GM12878 (cell line): Measurements from ENCODE around the gene AMN1. TPM values are rescaled to one million over a fixed set of nuclear protein-coding genes. Genes with fewer than 3 reads are reported as not detected.

Experiments used
- ATAC-seq: fragments of 200-7000 bp; cut with Tn5 transposase; 3 replicates; pipeline ENCODE4 v1.9.1; 2020; ENCODE audit warnings: mild to moderate bottlenecking, moderate library complexity
- BruUV-seq: library from RNA; stranded (reverse); fragments of 400-500 nt; replicated peaks from 2 replicates; lab custom pipeline; 2021; lab: Mats Ljungman, UMichigan
- CTCF ChIA-PET: fragments of 300-600 bp; sonication (Branson Sonifier 250); formaldehyde crosslinking; extraction: SDS; loops from one replicate; lab custom pipeline; 2021; ENCODE audit warnings: inconsistent platforms; lab: Yijun Ruan, JAX
- POLR2A ChIA-PET: fragments of 350-600 bp; formaldehyde crosslinking; extraction: SDS; loops from one replicate; lab custom pipeline; 2021; ENCODE audit warnings: inconsistent platforms; lab: Charles Lee
- RAD21 ChIA-PET: fragments of 300-600 bp; sonication (Branson Sonifier 250); formaldehyde crosslinking; loops from one replicate; lab custom pipeline; 2023; ENCODE audit warnings: antibody characterized with exemption; ENCODE audit not compliant: unreplicated experiment; lab: Charles Lee
- SMC1A ChIA-PET: fragments of 300-600 bp; sonication (Branson Sonifier 250); formaldehyde crosslinking; loops from one replicate; lab custom pipeline; 2023; ENCODE audit not compliant: unreplicated experiment, uncharacterized antibody; lab: Charles Lee
- DNase-seq: peaks from one replicate; pipeline ENCODE4 v3.0.0-alpha.2; 2011; ENCODE audit warnings: low read depth, low spot score
- FAIRE-seq: peaks from 3 replicates; lab custom pipeline; 2011; peaks lifted over from hg19 to GRCh38; lab: Jason Lieb, UNC
- H2AFZ ChIP-seq: 2 replicates; pipeline ENCODE4 v1.6.0; 2011; ENCODE audit warnings: low read depth, low read length, control low read depth; ENCODE audit not compliant: control insufficient read depth
- H3K27ac ChIP-seq: 2 replicates; pipeline ENCODE4 v1.5.1; 2011; ENCODE audit warnings: control low read depth; ENCODE audit not compliant: control insufficient read depth, insufficient read depth
- H3K27me3 ChIP-seq, 2 experiments: replicated peaks in 1 of 2; 2 replicates each; pipeline versions ENCODE4 v1.6.0 to v1.6.1; 2011; ENCODE audit warnings: low read length in 1 of 2; ENCODE audit not compliant: control insufficient read depth in 2 of 2, insufficient read depth in 2 of 2
- H3K36me3 ChIP-seq, 2 experiments: 2 replicates each; pipeline ENCODE4 v1.5.1; 2011; ENCODE audit warnings: low read length in 1 of 2; ENCODE audit not compliant: control insufficient read depth in 2 of 2, insufficient read depth in 2 of 2
- H3K4me1 ChIP-seq: 2 replicates; pipeline ENCODE4 v1.6.1; 2011; ENCODE audit warnings: mild to moderate bottlenecking, low read length, moderate library complexity, mixed read lengths; ENCODE audit not compliant: control insufficient read depth, insufficient read depth
- H3K4me2 ChIP-seq: 2 replicates; pipeline ENCODE4 v1.6.0; 2011; ENCODE audit warnings: control low read depth; ENCODE audit not compliant: control insufficient read depth, insufficient read depth
- H3K4me3 ChIP-seq: fragments of 200-600 bp; sonication (generic); 2 replicates; pipeline ENCODE4 v1.5.1; 2016
- H3K79me2 ChIP-seq: 2 replicates; pipeline ENCODE4 v1.6.0; 2011; ENCODE audit warnings: low read length; ENCODE audit not compliant: control insufficient read depth, insufficient read depth
- H3K9ac ChIP-seq: 2 replicates; pipeline ENCODE4 v1.8.0; 2011; ENCODE audit warnings: low read length, control low read depth, mixed read lengths; ENCODE audit not compliant: control insufficient read depth, insufficient read depth
- H3K9me3 ChIP-seq: replicated peaks from 3 replicates; pipeline ENCODE4 v1.5.1; 2011; ENCODE audit warnings: mild to moderate bottlenecking, low read length; ENCODE audit not compliant: control insufficient read depth, insufficient read depth
- H4K20me1 ChIP-seq: 2 replicates; pipeline ENCODE4 v1.6.0; 2011; ENCODE audit not compliant: control insufficient read depth, insufficient read depth
- IKZF2 ChIP-seq, 2 experiments: fragments of 450-650 bp; IDR thresholded peaks; 2 replicates each; pipeline ENCODE4 v1.6.1; 2017; ENCODE audit warnings: mild to moderate bottlenecking in 2 of 2, moderate library complexity in 2 of 2
- NFIC ChIP-seq: IDR thresholded peaks from 2 replicates; pipeline ENCODE4 v1.6.1; 2012; ENCODE audit warnings: low read depth, mild to moderate bottlenecking, inconsistent platforms, low read length, moderate library complexity
- NFYB ChIP-seq: IDR thresholded peaks from 2 replicates; pipeline ENCODE4 v1.6.1; 2011; ENCODE audit warnings: low read depth, mild to moderate bottlenecking, low read length, improper control_type of control experiment, moderate library complexity; ENCODE audit not compliant: insufficient read depth
- NR2C1 ChIP-seq: fragments of 450-650 bp; IDR thresholded peaks from 2 replicates; pipeline ENCODE4 v1.6.1; 2017; ENCODE audit warnings: antibody characterized with exemption, mild to moderate bottlenecking, moderate library complexity
- PAX5 ChIP-seq: IDR thresholded peaks from 2 replicates; pipeline ENCODE4 v1.6.1; 2011; ENCODE audit warnings: low read depth, low read length, borderline replicate concordance
- POLR2AphosphoS2 ChIP-seq: IDR thresholded peaks from 2 replicates; pipeline ENCODE4 v1.6.1; 2011; ENCODE audit warnings: low read depth, mild to moderate bottlenecking, low read length, improper control_type of control experiment, moderate library complexity
- RAD51 ChIP-seq: fragments of 450-650 bp; IDR thresholded peaks from 2 replicates; pipeline ENCODE4 v1.6.1; 2016; ENCODE audit warnings: moderate library complexity, mild to moderate bottlenecking, inconsistent platforms
- RELB ChIP-seq: fragments of 450-650 bp; IDR thresholded peaks from 2 replicates; pipeline ENCODE4 v1.6.1; 2017; ENCODE audit warnings: low read depth, mild to moderate bottlenecking, moderate library complexity
- ZBTB33 ChIP-seq: fragments of 450-650 bp; IDR thresholded peaks from 2 replicates; pipeline ENCODE4 v1.6.1; 2017; ENCODE audit warnings: mild to moderate bottlenecking
- ZNF24 ChIP-seq: fragments of 450-650 bp; IDR thresholded peaks from 2 replicates; pipeline ENCODE4 v1.6.1; 2017; ENCODE audit warnings: antibody characterized with exemption, mild to moderate bottlenecking
- WGBS: methylation state at CpG from one replicate; pipeline ENCODE4 v1.1.6; 2016; ENCODE audit warnings: low lambda C conversion rate; ENCODE audit not compliant: insufficient replicate concordance, insufficient coverage; ENCODE audit errors: missing lambda C conversion rate; 5-methylcytosine and 5-hydroxymethylcytosine counted together
- in situ Hi-C: fragments of 300-500 bp; cut with MboI; formaldehyde crosslinking; loops from 9 replicates; pipeline ENCODE4 v1.14.3; 2018; ENCODE audit warnings: mixed read lengths
- intact Hi-C: fragments of 100-400 bp; cut with micrococcal nuclease; formaldehyde crosslinking; loops from one replicate; pipeline ENCODE4 v1.14.2; 2022; ENCODE audit not compliant: unreplicated experiment
- polyA plus RNA-seq, 11 experiments: library from polyadenylated mRNA; depleted of rRNA in 4 of 11; unstranded in 6 of 11; stranded (reverse) in 5 of 11; fragments of >200 nt; fragmentation: Nextera tagmentation in 4 of 11; fragmentation: Illumina TruSeq in 1 of 11; extraction: Ambion mirVana in 4 of 11; extraction: Trizol in 1 of 11; gene quantifications; 1 replicate in 1 of 11; 2 replicates in 10 of 11; pipeline versions ENCODE4 v1.2.1 to v1.2.3, GENCODE V29; 2011 to 2016; ENCODE audit warnings: inconsistent platforms in 2 of 11, missing spikeins in 2 of 11, low read depth in 1 of 11
- total RNA-seq, 4 experiments: library from RNA; depleted of rRNA in 3 of 4; stranded (reverse); fragments of >200 nt in 3 of 4; fragmentation: Illumina TruSeq in 1 of 4; extraction: Trizol in 1 of 4; gene quantifications; 2 replicates each; pipeline versions ENCODE4 v1.2.1 to v1.2.3, GENCODE V29; 2013 to 2021

Gene AMN1
- total and polyA plus RNA-seq, 10 of the 15 experiments (the other 5 are each of a cell fraction or from before 2014, with no cell fraction given): 5.4 to 19.3 (median 9.3) TPM

GRCh38 chr12:31752450-31752849 lies 23.6 kb upstream of the AMN1 start (continued):
- peak; percentile 41 for TF ChIP-seq RELB
- TF ChIP-seq RAD51: 0 out of 2 replicates have a peak, but pooled peaks have one; percentile 13
- peak; percentile 52; the same call in 1 of the 2 replicates for TF ChIP-seq POLR2AphosphoS2
- peak; percentile 0 to 46; a peak in 1 of 4 replicates for TF ChIP-seq IKZF2 (IDR thresholded peaks at IDR 0.05)
- TF ChIP-seq PAX5: no peak
- TF ChIP-seq NFYB: no peak

GRCh38 chr12:31751085-31751484 lies 22.3 kb upstream of the AMN1 start:
- Histone ChIP-seq H4K20me1 (no peaks in the 10 kb centered on the region), H3K4me1 (peaks cover 47% of the 10 kb centered on the region), H3K79me2 (peaks cover 3% of the 10 kb centered on the region), H3K27ac (peak overlapping the region; percentile 77), H3K36me3 (no peaks in the 10 kb centered on the region), H3K4me3 (no peak overlapping the region; the same call in 1 of the 2 replicates), H3K4me2 (peak overlapping the region; percentile 56), H3K9ac (peak overlapping the region; percentile 55), H2AFZ (no peak overlapping the region; the same call in 1 of the 2 replicates), H3K9me3 (no peaks in the 10 kb centered on the region; the same call in none of the 3 replicates), H3K27me3 (no peaks in the 10 kb centered on the region)
- intact Hi-C loops: loop anchor here (5.0 kb wide), 1 partner anchor 206 kb away; the partner anchor contains the start of gene RESF1
- no peak for ATAC-seq
- BruUV-seq: no TSS peak
- no peak for DNase-seq
- ChIA-PET SMC1A (interaction anchor here (0.6 to 5.3 kb wide), 15 partner anchors 9 to 309 kb away, joined by 3 to 46 read pairs (median 4); partner anchors contain the start of gene AMN1), CTCF (interaction anchor here (0.9 to 2.3 kb wide), 4 partner anchors 17 to 146 kb away, joined by 3 to 11 read pairs (median 6); no protein-coding TSS in a partner anchor), POLR2A (interaction anchor here (0.6 to 6.1 kb wide), 7 partner anchors 12 to 409 kb away, joined by 3 to 66 read pairs (median 6); partner anchors contain the start of gene AMN1), RAD21 (interaction anchor here (0.6 to 8.5 kb wide), 12 partner anchors 10 to 208 kb away, joined by 3 to 112 read pairs (median 16); partner anchors contain the start of genes AMN1 and RESF1)
- WGBS: 0% methylated on average over 2 of the region's 2 CpGs
- in situ Hi-C loops: no loop called here
- FAIRE-seq: no peak
- TF ChIP-seq NR2C1 (no peak), RAD51 (no peak; the same call in 1 of the 2 replicates), ZBTB33 (no peak), NFIC (no peak), ZNF24 (no peak)
- TF ChIP-seq, all 136 proteins: peak for 0
